Erythroblast (primary cell): Measurements from ENCODE around the gene PRXL2A.

Experiments used
- GATA1 ChIP-seq: IDR thresholded peaks from 2 replicates; pipeline ENCODE4 v1.6.1; 2011; ENCODE audit warnings: low read depth, mild to moderate bottlenecking, control low read depth, low read length, moderate library complexity
- POLR2A ChIP-seq: IDR thresholded peaks from 2 replicates; pipeline ENCODE4 v1.6.1; 2011; ENCODE audit warnings: mild to moderate bottlenecking, low read length

DNA sequence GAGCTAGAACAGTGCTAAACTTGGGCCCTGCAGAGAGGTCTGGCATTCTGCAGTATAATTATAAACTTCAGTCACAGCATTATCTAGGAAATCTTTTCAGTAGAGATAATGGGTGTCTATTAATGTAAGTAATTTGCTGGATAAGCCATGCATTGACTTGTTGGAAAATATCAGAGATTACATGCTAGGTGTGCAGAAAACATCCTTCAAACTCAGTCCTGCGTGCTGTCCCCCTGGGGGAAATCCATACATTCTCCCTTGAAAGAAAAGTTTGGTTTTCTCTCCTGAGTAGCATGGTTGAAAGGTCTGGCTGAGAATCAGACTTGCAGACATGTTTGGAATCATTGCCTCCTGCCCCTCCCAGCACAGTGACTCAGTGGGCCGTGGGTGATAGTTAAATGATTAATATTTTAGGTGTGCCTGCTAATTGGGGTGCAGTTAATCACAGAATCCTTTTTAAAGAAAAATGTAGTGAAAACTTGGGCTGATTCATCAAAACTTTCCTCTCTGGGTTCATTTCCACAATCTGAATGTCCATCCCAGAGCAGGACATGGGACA, 13.9 kb upstream of the PRXL2A start:
- TF ChIP-seq POLR2A = no peak
- TF ChIP-seq GATA1 = no peak
